PC-9 (cell line): Measurements from ENCODE around the gene DHX16. TPM values are rescaled to one million over a fixed set of nuclear protein-coding genes. Genes with fewer than 3 reads are reported as not detected.

Source experiments
- BruUV-seq: library from RNA; stranded (reverse); fragments of 400-500 nt; replicated peaks from 2 replicates; lab custom pipeline; 2021; lab: Mats Ljungman, UMichigan
- CTCF ChIA-PET: fragments of 300-600 bp; sonication (Branson Sonifier 250); formaldehyde crosslinking; loops from one replicate; lab custom pipeline; 2022; ENCODE audit warnings: antibody characterized with exemption; lab: Charles Lee
- POLR2A ChIA-PET: fragments of 300-600 bp; sonication (Branson Sonifier 250); formaldehyde crosslinking; loops from one replicate; lab custom pipeline; 2022; ENCODE audit warnings: antibody characterized with exemption; ENCODE audit not compliant: unreplicated experiment; lab: Charles Lee
- DNase-seq, 2 experiments: peaks; one replicate each; pipeline versions ENCODE4 v3.0.0 to v3.0.0-alpha.2; 2015 to 2022; ENCODE audit warnings: mixed read lengths in 1 of 2
- H2AFZ ChIP-seq: fragments of 200-600 bp; sonication (generic); 2 replicates; pipeline ENCODE4 v1.8.1; 2017; ENCODE audit warnings: antibody characterized with exemption
- H3F3A ChIP-seq: fragments of 200-600 bp; sonication (generic); 2 replicates; pipeline ENCODE4 v1.8.1; 2017; ENCODE audit warnings: antibody characterized with exemption, mild to moderate bottlenecking, low read depth; ENCODE audit not compliant: insufficient read depth
- H3K27ac ChIP-seq: fragments of 200-600 bp; sonication (generic); 2 replicates; pipeline ENCODE4 v1.6.1; 2016; ENCODE audit warnings: mixed run types
- H3K27me3 ChIP-seq: fragments of 200-600 bp; sonication (generic); 2 replicates; pipeline ENCODE4 v1.6.1; 2016; ENCODE audit warnings: low read depth, mixed run types; ENCODE audit not compliant: insufficient read depth
- H3K36me3 ChIP-seq: fragments of 200-600 bp; sonication (generic); 2 replicates; pipeline ENCODE4 v1.6.1; 2016; ENCODE audit warnings: low read depth, mixed run types
- H3K4me1 ChIP-seq: fragments of 200-600 bp; sonication (generic); replicated peaks from 2 replicates; pipeline ENCODE4 v1.6.1; 2016; ENCODE audit warnings: mixed run types; ENCODE audit not compliant: insufficient read depth
- H3K4me2 ChIP-seq: fragments of 200-600 bp; sonication (generic); 2 replicates; pipeline ENCODE4 v1.6.1; 2017; ENCODE audit warnings: mixed run types
- H3K4me3 ChIP-seq: fragments of 200-600 bp; sonication (generic); 2 replicates; pipeline ENCODE4 v1.6.1; 2016; ENCODE audit warnings: mixed run types
- H3K79me2 ChIP-seq: fragments of 200-600 bp; sonication (generic); 2 replicates; pipeline ENCODE4 v1.6.1; 2017; ENCODE audit warnings: low read depth, mixed run types
- H3K9me2 ChIP-seq: fragments of 200-600 bp; sonication (generic); 2 replicates; pipeline ENCODE4 v1.8.1; 2017; ENCODE audit warnings: mild to moderate bottlenecking; ENCODE audit not compliant: insufficient read depth
- H3K9me3 ChIP-seq: fragments of 200-600 bp; sonication (generic); 2 replicates; pipeline ENCODE4 v1.8.1; 2016; ENCODE audit warnings: low read depth; ENCODE audit not compliant: insufficient read depth
- H4K20me1 ChIP-seq: fragments of 200-600 bp; sonication (generic); 2 replicates; pipeline ENCODE4 v1.8.1; 2017; ENCODE audit not compliant: insufficient read depth
- EZH2 ChIP-seq: fragments of 200-600 bp; sonication (generic); IDR thresholded peaks from 2 replicates; pipeline ENCODE4 v1.8.0; 2017; ENCODE audit warnings: antibody characterized with exemption, low read depth
- intact Hi-C: fragments of 100-400 bp; cut with micrococcal nuclease; formaldehyde crosslinking; loops from one replicate; pipeline ENCODE4 v1.10.0; 2022; ENCODE audit not compliant: unreplicated experiment
- total RNA-seq: library from RNA; stranded (reverse); gene quantifications from 2 replicates; pipeline ENCODE4 v1.2.3, GENCODE V29; 2021
- TF ChIP-seq, protein P1 (sequence below): fragments of 200-600 bp; sonication (generic); conservative IDR thresholded peaks from 2 replicates; pipeline ENCODE4 v1.6.1; 2017; ENCODE audit warnings: mixed run types, antibody characterized with exemption, mild to moderate bottlenecking, moderate library complexity

The DHX16 gene
- total RNA-seq, 1 experiment from 2014 or later, result 43.5 TPM

DNA sequence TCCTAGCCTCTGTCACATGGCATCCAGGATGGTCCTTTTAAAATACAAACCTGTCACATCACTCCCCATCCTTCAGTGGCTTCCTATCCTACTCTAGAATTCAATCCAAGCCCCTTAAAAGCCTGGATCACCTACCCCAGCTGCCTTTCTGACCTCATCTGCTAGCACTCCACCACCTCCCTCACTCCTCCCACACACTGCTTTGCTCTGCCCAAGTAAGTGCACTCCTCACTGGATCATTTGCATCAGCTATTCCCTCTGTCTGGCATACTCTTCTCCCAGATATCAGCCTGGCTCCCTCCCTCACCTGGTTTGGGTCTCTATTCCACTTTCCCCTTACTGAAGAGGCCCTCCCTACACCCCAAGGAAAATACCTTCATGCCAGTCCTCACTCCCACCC, 15.4 kb downstream of the DHX16 start:
- Histone ChIP-seq H3K9me3 (no peaks in the 10 kb centered on the region), H3K4me2 (no peak overlapping the region), H3F3A (peaks cover 8% of the 10 kb centered on the region; the same call in 1 of the 2 replicates), H3K27me3 (no peaks in the 10 kb centered on the region), H2AFZ (no peak overlapping the region), H3K79me2 (no peaks in the 10 kb centered on the region), H3K4me1 (no peaks in the 10 kb centered on the region), H3K9me2 (no peaks in the 10 kb centered on the region), H3K36me3 (peaks cover 16% of the 10 kb centered on the region), H3K27ac (no peak overlapping the region), H3K4me3 (no peak overlapping the region), H4K20me1 (no peaks in the 10 kb centered on the region)
- TF ChIP-seq, protein P1, sequence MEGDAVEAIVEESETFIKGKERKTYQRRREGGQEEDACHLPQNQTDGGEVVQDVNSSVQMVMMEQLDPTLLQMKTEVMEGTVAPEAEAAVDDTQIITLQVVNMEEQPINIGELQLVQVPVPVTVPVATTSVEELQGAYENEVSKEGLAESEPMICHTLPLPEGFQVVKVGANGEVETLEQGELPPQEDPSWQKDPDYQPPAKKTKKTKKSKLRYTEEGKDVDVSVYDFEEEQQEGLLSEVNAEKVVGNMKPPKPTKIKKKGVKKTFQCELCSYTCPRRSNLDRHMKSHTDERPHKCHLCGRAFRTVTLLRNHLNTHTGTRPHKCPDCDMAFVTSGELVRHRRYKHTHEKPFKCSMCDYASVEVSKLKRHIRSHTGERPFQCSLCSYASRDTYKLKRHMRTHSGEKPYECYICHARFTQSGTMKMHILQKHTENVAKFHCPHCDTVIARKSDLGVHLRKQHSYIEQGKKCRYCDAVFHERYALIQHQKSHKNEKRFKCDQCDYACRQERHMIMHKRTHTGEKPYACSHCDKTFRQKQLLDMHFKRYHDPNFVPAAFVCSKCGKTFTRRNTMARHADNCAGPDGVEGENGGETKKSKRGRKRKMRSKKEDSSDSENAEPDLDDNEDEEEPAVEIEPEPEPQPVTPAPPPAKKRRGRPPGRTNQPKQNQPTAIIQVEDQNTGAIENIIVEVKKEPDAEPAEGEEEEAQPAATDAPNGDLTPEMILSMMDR, result no peak
- TF ChIP-seq EZH2, result no peak
- DNase-seq, result no peak
- intact Hi-C loops, result no loop called here
- no TSS peak for BruUV-seq
- POLR2A ChIA-PET, result no interaction called here
- CTCF ChIA-PET, result no interaction called here

DNA sequence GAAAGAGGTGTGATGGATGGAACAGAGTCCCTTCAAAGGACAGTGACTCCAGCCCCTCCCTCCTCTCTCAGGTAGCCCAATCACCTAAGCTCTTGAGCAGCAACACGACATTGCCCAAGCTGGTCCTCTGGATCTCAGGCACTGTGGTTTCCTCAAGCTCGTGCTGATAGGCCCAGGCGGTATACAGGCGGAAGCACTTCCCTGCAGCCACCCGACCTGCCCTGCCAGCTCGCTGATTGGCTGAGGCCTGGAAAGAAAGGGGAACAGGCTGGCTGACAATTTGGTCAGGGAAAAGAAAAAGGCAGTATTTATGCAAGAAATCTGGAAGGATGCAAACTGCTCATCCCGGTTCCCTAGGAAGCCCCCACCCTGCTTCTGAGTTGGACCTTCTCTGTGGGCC, 16.3 kb downstream of the DHX16 start:
- Histone ChIP-seq H3K27me3 (no peaks in the 10 kb centered on the region), H3K79me2 (no peaks in the 10 kb centered on the region), H4K20me1 (no peaks in the 10 kb centered on the region), H3K4me1 (no peaks in the 10 kb centered on the region), H3F3A (peaks cover 15% of the 10 kb centered on the region; the same call in 1 of the 2 replicates), H3K9me2 (no peaks in the 10 kb centered on the region), H3K9me3 (no peaks in the 10 kb centered on the region), H3K4me2 (no peak overlapping the region), H2AFZ (no peak overlapping the region), H3K4me3 (no peak overlapping the region), H3K36me3 (peaks cover 11% of the 10 kb centered on the region), H3K27ac (no peak overlapping the region)
- intact Hi-C loops, result no loop called here
- no peak for DNase-seq
- no TSS peak for BruUV-seq
- TF ChIP-seq, protein P1, result no peak
- no peak for TF ChIP-seq EZH2
- POLR2A ChIA-PET, result interaction anchor here (0.6 kb wide), 1 partner anchor 85 kb away, joined by 3 read pairs; the partner anchor contains the start of gene ABCF1
- CTCF ChIA-PET, result interaction anchor here (0.5 kb wide), 1 partner anchor 459 kb away, joined by 4 read pairs; no protein-coding TSS in a partner anchor

DNA sequence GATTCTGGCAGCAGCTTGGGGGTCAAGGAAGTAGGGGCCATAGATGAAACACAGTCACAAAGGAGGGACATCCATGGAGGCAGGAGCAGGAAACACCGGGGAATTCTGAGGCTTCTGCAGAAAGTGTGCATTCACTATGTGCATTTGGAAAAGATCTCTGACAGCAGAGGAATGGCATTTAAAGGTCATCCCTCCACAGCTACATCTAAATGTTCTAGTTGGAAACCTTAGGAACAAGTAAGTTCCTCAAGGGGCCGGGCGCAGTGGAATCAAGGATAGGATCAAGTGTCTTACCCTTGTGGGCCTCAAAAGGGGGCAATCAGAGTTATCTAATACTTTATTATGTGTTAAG, 17.1 kb downstream of the DHX16 start:
- Histone ChIP-seq H3K4me2 (no peak overlapping the region), H3F3A (peaks cover 20% of the 10 kb centered on the region; the same call in 1 of the 2 replicates), H3K36me3 (peaks cover 18% of the 10 kb centered on the region), H2AFZ (no peak overlapping the region), H3K9me2 (no peaks in the 10 kb centered on the region), H4K20me1 (no peaks in the 10 kb centered on the region), H3K4me3 (no peak overlapping the region), H3K4me1 (no peaks in the 10 kb centered on the region), H3K9me3 (no peaks in the 10 kb centered on the region), H3K79me2 (no peaks in the 10 kb centered on the region), H3K27ac (no peak overlapping the region), H3K27me3 (no peaks in the 10 kb centered on the region)
- no peak for DNase-seq
- BruUV-seq, result no TSS peak
- TF ChIP-seq, protein P1, result no peak
- TF ChIP-seq EZH2, result no peak
- ChIA-PET CTCF (no interaction called here), POLR2A (no interaction called here)
- intact Hi-C loops, result no loop called here
